ENCODE results near the gene CDH4.

CDH4 gene

DNA sequence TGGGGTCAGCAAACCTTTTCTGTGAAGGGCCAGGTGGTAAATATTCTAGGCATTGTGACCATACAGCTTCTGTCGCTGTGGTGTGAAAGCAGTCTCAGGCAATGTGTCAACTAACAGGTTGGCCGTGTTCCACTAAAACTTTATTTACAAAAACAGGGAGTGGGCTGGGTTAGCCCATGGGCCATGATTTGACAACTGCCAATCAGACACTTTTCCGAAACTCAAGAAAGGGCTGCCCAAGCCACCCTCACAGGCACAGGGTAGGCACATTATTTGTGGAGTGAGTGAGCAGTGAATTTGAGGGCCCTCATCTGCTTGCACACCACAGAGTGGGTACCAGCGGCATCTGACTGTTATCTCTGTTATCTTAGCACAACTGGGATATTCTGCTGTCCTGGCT, 523.4 kb downstream of the CDH4 start:
- H3K4me3 ChIP-seq (ENCODE audit: low read depth, low read length), result no peak overlapping the region
- TF ChIP-seq CTCF (IDR thresholded peaks at IDR 0.05; ENCODE audit: low read depth, low read length), result no peak

- H3K4me3 ChIP-seq (ENCODE audit: low read depth, low read length), result no peak overlapping the region
- TF ChIP-seq CTCF (IDR thresholded peaks at IDR 0.05; ENCODE audit: low read depth, low read length), result no peak
These were observed 524.5 kb downstream of the CDH4 start for GRCh38 chr20:61776491-61777075.

DNA sequence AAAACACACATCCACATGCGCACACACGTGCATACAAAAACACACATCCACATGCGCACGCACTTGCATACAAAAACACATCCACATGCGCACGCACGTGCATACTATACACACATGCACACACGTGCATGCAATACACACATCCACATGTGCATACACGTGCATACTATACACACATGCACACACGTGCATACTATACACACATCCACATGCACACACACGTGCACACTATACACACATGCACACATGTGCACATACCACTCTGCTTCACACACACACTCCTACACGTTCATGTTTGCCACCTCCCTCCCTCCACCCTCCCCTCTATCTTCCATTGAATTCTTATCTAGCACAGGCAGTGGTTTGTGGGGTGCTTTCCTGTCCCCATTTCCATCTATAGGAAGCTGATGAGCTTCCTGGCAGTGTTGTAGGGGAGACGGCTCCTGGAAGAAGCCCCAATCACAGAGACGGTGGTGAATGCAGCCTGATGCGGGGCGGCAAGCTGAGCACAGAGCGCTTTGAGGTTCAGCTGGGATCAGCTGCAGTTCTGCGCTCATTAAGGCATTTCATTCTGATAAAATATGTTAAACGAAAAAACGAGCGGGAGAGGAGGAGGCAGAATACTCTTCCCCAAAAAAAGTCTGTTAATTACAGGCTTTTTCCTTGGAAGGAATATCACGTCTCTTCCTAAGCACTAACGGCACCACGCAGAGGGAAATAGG, 525.9 kb downstream of the CDH4 start:
- no peak for TF ChIP-seq CTCF (IDR thresholded peaks at IDR 0.05; ENCODE audit: low read depth, low read length)
- no peak overlapping the region for H3K4me3 ChIP-seq (ENCODE audit: low read depth, low read length)

GRCh38 chr20:61778495-61778863, 526.4 kb downstream of the CDH4 start:
- H3K4me3 ChIP-seq (ENCODE audit: low read depth, low read length), result no peak overlapping the region
- no peak for TF ChIP-seq CTCF (IDR thresholded peaks at IDR 0.05; ENCODE audit: low read depth, low read length)

DNA sequence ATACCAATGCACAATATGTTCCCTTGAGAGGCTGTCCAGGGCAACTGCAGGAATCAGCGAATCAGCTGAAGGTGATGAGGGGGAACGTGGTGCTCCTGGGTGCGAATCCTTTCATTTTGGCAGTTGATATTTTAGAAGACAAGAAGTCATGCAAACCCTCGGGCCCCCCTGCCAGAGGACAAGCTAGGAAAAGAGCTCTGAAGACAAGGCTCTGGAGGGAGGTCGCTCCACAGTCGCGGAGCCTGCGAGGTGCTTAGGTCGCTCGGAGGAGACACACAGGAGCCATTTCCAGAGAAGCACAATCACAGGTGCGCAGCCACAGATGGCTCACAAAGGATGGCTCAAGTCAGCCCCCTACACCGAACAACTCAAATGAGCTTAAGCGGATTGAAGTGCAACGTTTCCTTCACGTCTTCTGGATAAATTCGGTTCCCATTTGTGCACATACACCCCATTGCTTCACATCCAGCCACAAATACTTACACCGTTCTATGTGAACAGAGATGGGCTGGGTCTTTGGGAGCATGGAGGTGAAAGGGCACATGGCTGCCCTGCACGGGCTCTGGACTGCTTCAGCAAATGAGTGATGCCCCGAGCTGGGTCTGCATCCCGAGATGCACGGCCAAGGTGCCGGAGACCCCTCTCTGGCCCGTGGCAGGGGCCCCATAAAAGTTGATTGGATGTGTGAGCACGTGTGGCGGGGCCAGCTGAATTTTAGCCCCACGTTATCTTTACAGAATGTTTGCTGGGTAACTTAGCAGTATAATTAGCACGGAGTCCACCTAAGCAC, 527.3 kb downstream of the CDH4 start:
- TF ChIP-seq CTCF (IDR thresholded peaks at IDR 0.05; ENCODE audit: low read depth, low read length), result no peak
- H3K4me3 ChIP-seq (ENCODE audit: low read depth, low read length), result no peak overlapping the region

DNA sequence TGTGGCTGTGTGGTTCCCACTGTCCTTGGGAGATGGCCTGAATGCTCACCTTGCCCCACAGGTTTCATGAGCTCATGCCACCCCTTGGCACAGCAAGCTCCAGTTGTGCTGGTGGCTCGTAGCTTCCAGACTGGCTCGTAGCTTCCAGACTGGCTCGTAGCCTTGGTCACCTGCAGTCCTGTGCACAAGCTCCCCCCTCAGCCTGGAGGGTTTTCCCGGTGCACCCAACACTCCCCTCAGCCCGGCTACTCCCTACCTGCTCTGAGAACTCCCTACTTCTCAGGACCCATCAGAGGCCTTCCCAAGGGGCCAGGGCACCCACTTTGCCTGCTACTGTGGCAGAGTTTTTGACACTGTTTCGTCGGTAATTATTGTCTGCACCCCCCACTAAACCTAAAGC, 528.0 kb downstream of the CDH4 start:
- TF ChIP-seq CTCF (IDR thresholded peaks at IDR 0.05; ENCODE audit: low read depth, low read length), result no peak
- H3K4me3 ChIP-seq (ENCODE audit: low read depth, low read length), result no peak overlapping the region
